GM19025 (cell line): ENCODE measurements around the gene MT1A.
"Not testable (repeated sequence)": the region's sequence is repeated elsewhere in the genome, so short reads cannot be mapped to it uniquely, and the experiment has no call there.

Source experiments
- ATAC-seq: cut with Tn5 transposase; IDR thresholded peaks from one replicate; pipeline ENCODE4 v1.9.1; 2021; ENCODE audit warnings: mild to moderate bottlenecking, low read depth, moderate library complexity; ENCODE audit not compliant: unreplicated experiment

MT1A gene

GRCh38 chr16:56610017-56610608 is 28.4 kb upstream of the MT1A start:
- no peak for ATAC-seq

GRCh38 chr16:56610609-56611111 is 27.8 kb upstream of the MT1A start:
- no peak for ATAC-seq

- ATAC-seq: no peak
Measured at GRCh38 chr16:56611281-56611833, 27.1 kb upstream of the MT1A start.

- ATAC-seq: no peak
Measured at GRCh38 chr16:56613706-56614105, 24.8 kb upstream of the MT1A start.

GRCh38 chr16:56614549-56614991 is 23.9 kb upstream of the MT1A start:
- no peak for ATAC-seq

- ATAC-seq: no peak
Measured at GRCh38 chr16:56615353-56615752, 23.1 kb upstream of the MT1A start.

GRCh38 chr16:56616608-56617211 is 21.8 kb upstream of the MT1A start:
- ATAC-seq: no peak

- no peak for ATAC-seq
Measured at GRCh38 chr16:56617212-56618085, 21.0 kb upstream of the MT1A start.

- ATAC-seq: no peak
Measured at GRCh38 chr16:56618138-56618537, 20.3 kb upstream of the MT1A start.

GRCh38 chr16:56620339-56620897 is 18.0 kb upstream of the MT1A start:
- no peak for ATAC-seq

GRCh38 chr16:56621665-56622445 is 16.6 kb upstream of the MT1A start:
- not testable (repeated sequence) for ATAC-seq

- not testable (repeated sequence) for ATAC-seq
Measured at GRCh38 chr16:56623184-56623583, 15.3 kb upstream of the MT1A start.

GRCh38 chr16:56623637-56624036 is 14.8 kb upstream of the MT1A start:
- ATAC-seq: no peak

- peak; percentile 50 for ATAC-seq
Measured at GRCh38 chr16:56625140-56625942, 13.1 kb upstream of the MT1A start, which contains the start of gene MT1E. Gene MT1E, plus strand, starts transcription at chr16:56625781. Its CDS starts 71 bp downstream, at chr16:56625852.

- ATAC-seq: no peak
Measured at GRCh38 chr16:56625943-56626654, 12.4 kb upstream of the MT1A start.

GRCh38 chr16:56626685-56627084 is 11.8 kb upstream of the MT1A start:
- ATAC-seq: no peak

GRCh38 chr16:56628486-56629350 is 9.7 kb upstream of the MT1A start:
- ATAC-seq: no peak
